Psoas muscle (tissue), 8 donors: ENCODE results near the gene CCNY. TPM values are rescaled to one million over a fixed set of nuclear protein-coding genes. Genes with fewer than 3 reads are reported as not detected.

Experiments used
- ATAC-seq, 4 donors: fragments of 200-7000 bp; cut with Tn5 transposase; one replicate each; pipeline ENCODE4 v1.9.1; 2020; ENCODE audit warnings: moderate library complexity in 3 of 4, mild to moderate bottlenecking in 2 of 4
- DNase-seq, 2 donors: peaks; one replicate each; pipeline ENCODE4 v3.0.0-alpha.2; 2020
- H3K27ac ChIP-seq: fragments of 200-600 bp; one replicate; pipeline ENCODE4 v1.8.0; 2022
- H3K27me3 ChIP-seq, 3 donors: fragments of 200-600 bp in 1 of 3; one replicate each; pipeline versions ENCODE4 v1.6.1 to v1.8.0; 2013 to 2022; ENCODE audit warnings: low read length in 2 of 3, mild to moderate bottlenecking in 2 of 3, moderate library complexity in 1 of 3; ENCODE audit not compliant: insufficient read depth in 3 of 3
- H3K36me3 ChIP-seq, 2 donors: fragments of 200-600 bp in 1 of 2; one replicate each; pipeline versions ENCODE4 v1.6.1 to v1.8.0; 2013 to 2022; ENCODE audit warnings: low read depth in 1 of 2, mild to moderate bottlenecking in 1 of 2, moderate library complexity in 1 of 2; ENCODE audit not compliant: insufficient read depth in 1 of 2
- H3K4me1 ChIP-seq: fragments of 200-600 bp; one replicate; pipeline ENCODE4 v1.8.0; 2022
- H3K4me3 ChIP-seq: fragments of 200-600 bp; one replicate; pipeline ENCODE4 v1.8.0; 2022; ENCODE audit warnings: mild to moderate bottlenecking
- H3K9me3 ChIP-seq: fragments of 200-600 bp; one replicate; pipeline ENCODE4 v1.8.0; 2022
- WGBS, 3 donors: extraction: QIAGEN DNeasy Blood & Tissue Kit; methylation state at CpG; one replicate each; pipeline versions ENCODE4 v1.1.6 to v1.1.7; 2013; 5-methylcytosine and 5-hydroxymethylcytosine counted together
- intact Hi-C, 2 donors: fragments of 100-400 bp; cut with DNase I; formaldehyde crosslinking; loops; one replicate each; pipeline versions ENCODE4 v1.11.0 to v1.14.2; 2022
- polyA plus RNA-seq, 3 donors: library from polyadenylated mRNA; stranded (reverse); fragments of 200-250 nt; gene quantifications; one replicate each; pipeline ENCODE4 v1.2.3, GENCODE V29; 2013
- total RNA-seq, 4 donors: library from RNA; stranded (reverse); fragmentation: NEBNext Ultra II Directional in 2 of 4; extraction: Animal tissue kit (Norgen Biotek cat#: 25700) in 2 of 4; gene quantifications; one replicate each; pipeline versions ENCODE4 v1.2.1 to v1.2.4, GENCODE V29; 2021 to 2023
- TF ChIP-seq, protein P1 (sequence below): fragments of 200-600 bp; IDR thresholded peaks from one replicate; pipeline ENCODE4 v1.8.0; 2022; ENCODE audit warnings: antibody characterized with exemption
- donor health status: healthy with polysubstance abuse.
- donor health status: DM: no; HTN: no; CAD: no; lungs with moderate emphysema.
- donor health status: Bipolar disorder and iron deficiency.
- donor health status: healthy.
- donor health status: DM: yes; HTN: yes; CAD: no.
- donor health status: DM: no; HTN: no; CAD: no.
- donor health status: DM: no; HTN: no; CAD: no.
- donor health status: DM: yes; HTN: yes; CAD: no.

CCNY gene
- total and polyA plus RNA-seq, 7 donors, result 21.2 to 55.8 (median 47.0) TPM

DNA sequence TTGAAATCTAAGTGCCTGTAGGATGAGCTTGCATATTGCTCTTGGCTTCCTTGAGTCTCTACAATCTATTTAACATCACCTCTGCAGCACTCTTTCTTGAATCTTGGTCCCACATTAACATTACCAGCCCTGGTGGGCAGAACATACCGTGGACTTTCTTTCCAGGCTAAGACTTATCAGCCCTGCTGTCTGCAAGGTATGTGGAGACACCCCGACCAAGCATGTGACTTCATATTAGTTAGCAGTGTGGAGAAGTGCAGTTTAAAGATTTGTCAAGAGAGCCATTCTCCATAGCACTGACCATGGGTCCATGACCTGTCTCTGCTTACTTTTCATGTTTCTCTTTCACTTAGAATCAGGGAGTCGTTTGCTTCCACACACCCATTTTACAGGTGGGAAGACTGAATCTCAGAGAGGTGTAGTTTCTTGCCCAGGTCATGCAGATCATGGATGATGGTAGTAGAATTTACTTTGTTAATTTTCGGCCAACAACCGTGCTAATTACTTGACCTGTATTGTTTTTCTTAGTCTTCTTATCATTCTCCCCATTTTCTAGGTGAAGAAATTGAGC lies 6.0 kb downstream of the CCNY start:
- no peak for ATAC-seq
- H3K9me3 ChIP-seq, result no peaks in the 10 kb centered on the region
- TF ChIP-seq, protein P1, sequence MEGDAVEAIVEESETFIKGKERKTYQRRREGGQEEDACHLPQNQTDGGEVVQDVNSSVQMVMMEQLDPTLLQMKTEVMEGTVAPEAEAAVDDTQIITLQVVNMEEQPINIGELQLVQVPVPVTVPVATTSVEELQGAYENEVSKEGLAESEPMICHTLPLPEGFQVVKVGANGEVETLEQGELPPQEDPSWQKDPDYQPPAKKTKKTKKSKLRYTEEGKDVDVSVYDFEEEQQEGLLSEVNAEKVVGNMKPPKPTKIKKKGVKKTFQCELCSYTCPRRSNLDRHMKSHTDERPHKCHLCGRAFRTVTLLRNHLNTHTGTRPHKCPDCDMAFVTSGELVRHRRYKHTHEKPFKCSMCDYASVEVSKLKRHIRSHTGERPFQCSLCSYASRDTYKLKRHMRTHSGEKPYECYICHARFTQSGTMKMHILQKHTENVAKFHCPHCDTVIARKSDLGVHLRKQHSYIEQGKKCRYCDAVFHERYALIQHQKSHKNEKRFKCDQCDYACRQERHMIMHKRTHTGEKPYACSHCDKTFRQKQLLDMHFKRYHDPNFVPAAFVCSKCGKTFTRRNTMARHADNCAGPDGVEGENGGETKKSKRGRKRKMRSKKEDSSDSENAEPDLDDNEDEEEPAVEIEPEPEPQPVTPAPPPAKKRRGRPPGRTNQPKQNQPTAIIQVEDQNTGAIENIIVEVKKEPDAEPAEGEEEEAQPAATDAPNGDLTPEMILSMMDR, result no peak
- no peaks in the 10 kb centered on the region for H3K36me3 ChIP-seq
- H3K27me3 ChIP-seq, result no peaks in the 10 kb centered on the region
- H3K27ac ChIP-seq, result no peak overlapping the region
- WGBS, 3 donors, result 93 to 95% (median 93%) methylated on average over 5 of the region's 5 CpGs
- intact Hi-C loops, result no loop called here
- H3K4me3 ChIP-seq, result no peak overlapping the region
- peaks cover 67% of the 10 kb centered on the region for H3K4me1 ChIP-seq
- DNase-seq, result no peak

DNA sequence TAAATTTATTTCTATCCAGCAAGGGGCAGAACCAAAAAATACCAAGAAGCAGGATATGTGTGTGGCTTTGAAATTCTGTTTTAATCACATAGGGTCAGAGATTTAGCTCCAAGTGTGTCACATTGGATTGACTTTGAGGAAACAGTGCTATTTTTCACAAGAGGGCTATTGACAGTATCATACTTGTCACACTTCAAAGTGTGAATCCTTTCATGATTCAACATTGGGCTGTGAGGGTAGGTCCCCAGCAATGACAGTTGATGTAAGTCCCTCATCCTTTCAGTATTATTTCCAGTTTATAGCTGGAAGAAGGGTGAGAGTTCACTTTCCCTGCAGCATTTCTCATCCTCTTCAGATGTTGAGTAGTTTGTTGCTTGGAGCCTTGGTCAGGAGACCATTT lies 7.4 kb downstream of the CCNY start:
- no peak for ATAC-seq
- DNase-seq, result no peak
- Histone ChIP-seq H3K4me3 (no peak overlapping the region), H3K27ac (no peak overlapping the region), H3K36me3 (no peaks in the 10 kb centered on the region), H3K9me3 (no peaks in the 10 kb centered on the region), H3K4me1 (peaks cover 72% of the 10 kb centered on the region), H3K27me3 (no peaks in the 10 kb centered on the region)
- TF ChIP-seq, protein P1, result no peak
- intact Hi-C loops, result no loop called here

GRCh38 chr10:35345383-35345742 lies 9.1 kb downstream of the CCNY start:
- TF ChIP-seq, protein P1, result no peak
- no peak overlapping the region for H3K27ac ChIP-seq
- no peak for ATAC-seq
- no peak overlapping the region for H3K4me3 ChIP-seq
- WGBS, 3 donors, result 94 to 99% (median 99%) methylated on average over 5 of the region's 5 CpGs
- DNase-seq, result no peak
- H3K27me3 ChIP-seq, result no peaks in the 10 kb centered on the region
- no peaks in the 10 kb centered on the region for H3K9me3 ChIP-seq
- intact Hi-C loops, result loop anchor here in 1 of 2 donors (5.0 kb wide), 1 partner anchor 62 kb away; no protein-coding TSS in a partner anchor
- H3K36me3 ChIP-seq, result no peaks in the 10 kb centered on the region
- H3K4me1 ChIP-seq, result peaks cover 72% of the 10 kb centered on the region

DNA sequence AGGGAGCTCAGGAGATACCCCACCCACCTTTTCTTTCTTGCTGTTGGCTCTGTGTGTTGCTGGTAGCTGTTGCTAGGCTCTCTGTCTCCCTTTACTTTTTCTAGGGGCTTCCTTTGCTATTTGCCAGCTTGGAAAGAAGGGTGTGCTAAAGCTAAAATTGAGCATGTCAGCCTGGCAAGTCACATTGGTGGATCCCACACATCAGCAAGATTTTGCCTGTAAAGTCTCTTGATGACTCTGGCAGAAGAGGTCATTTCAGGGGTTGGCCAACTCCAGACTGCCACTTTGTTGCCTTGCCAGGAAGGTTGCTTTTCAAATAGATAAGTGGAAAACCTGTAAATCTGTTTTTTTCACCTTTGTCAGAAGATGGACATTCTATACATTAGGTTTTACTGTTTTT lies 9.9 kb downstream of the CCNY start:
- H3K27ac ChIP-seq, result peak overlapping the region; percentile 59
- intact Hi-C loops, result loop anchor here in 1 of 2 donors (5.0 kb wide), 1 partner anchor 61 kb away; no protein-coding TSS in a partner anchor
- no peaks in the 10 kb centered on the region for H3K9me3 ChIP-seq
- H3K27me3 ChIP-seq, result no peaks in the 10 kb centered on the region
- DNase-seq, result no peak
- TF ChIP-seq, protein P1, result no peak
- H3K4me1 ChIP-seq, result peaks cover 72% of the 10 kb centered on the region
- no peak overlapping the region for H3K4me3 ChIP-seq
- no peaks in the 10 kb centered on the region for H3K36me3 ChIP-seq
- ATAC-seq, result no peak

- peak overlapping the region; percentile 59 for H3K27ac ChIP-seq
These were observed 10.8 kb downstream of the CCNY start for GRCh38 chr10:35347121-35347562.

More at GRCh38 chr10:35347121-35347562, 10.8 kb downstream of the CCNY start:
- H3K9me3 ChIP-seq, result no peaks in the 10 kb centered on the region
- ATAC-seq (peak; percentile 81 to 95 (median 86)), DNase-seq (no peak)
- no peak overlapping the region for H3K4me3 ChIP-seq
- intact Hi-C loops, result loop anchor here in 1 of 2 donors (5.0 kb wide), 1 partner anchor 60 kb away; no protein-coding TSS in a partner anchor
- TF ChIP-seq, protein P1, result no peak
- WGBS, 3 donors, result 10 to 30% (median 11%) methylated on average over 2 of the region's 2 CpGs
- no peaks in the 10 kb centered on the region for H3K36me3 ChIP-seq
- peaks cover 75% of the 10 kb centered on the region for H3K4me1 ChIP-seq
- no peaks in the 10 kb centered on the region for H3K27me3 ChIP-seq
